ENCODE measurements around the gene ENTPD8.
"Not testable (repeated sequence)": the region's sequence is repeated elsewhere in the genome, so short reads cannot be mapped to it uniquely, and the experiment has no call there.

The ENTPD8 gene

DNA sequence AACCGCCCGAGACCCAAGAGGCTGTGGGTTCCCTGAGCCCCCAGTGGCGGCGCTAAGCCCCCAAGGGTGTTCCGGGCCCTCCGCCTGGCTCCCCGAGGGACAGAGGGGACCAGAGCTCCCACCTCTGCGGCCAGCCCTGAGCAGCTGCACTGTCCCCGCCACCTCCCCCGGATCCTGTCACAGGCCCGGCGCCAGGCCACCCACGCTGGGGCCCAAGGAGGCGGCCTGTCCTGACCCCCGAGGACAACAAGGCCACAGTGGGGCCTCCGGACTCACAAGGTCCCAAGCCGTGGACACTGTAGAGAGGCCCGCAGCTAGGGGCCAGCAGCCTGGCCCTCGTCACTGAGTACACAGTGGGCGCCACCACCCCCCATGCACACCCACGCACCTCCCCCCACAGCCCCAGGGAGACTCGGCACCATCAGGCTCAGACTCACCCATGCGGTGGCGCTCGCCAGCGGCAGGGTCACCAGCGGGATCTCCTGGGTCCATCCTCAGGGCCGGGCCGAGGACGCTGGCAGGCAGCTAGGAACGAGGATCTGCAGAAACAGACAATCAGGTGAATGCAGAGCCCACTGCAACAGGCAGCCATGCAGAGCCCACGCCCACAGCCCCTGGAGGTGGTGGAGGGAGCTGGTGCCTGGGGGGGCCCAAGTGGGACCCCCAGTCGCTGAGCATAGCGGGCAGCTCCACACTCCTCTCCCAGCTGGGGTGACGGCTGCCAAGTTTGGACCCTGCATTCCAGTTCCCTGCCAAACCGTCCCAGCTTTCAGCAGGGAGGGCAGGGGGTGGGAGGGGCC lies 46.1 kb downstream of the ENTPD8 start:
- DNase-seq (ENCODE audit: low read depth, low spot score), result no peak

DNA sequence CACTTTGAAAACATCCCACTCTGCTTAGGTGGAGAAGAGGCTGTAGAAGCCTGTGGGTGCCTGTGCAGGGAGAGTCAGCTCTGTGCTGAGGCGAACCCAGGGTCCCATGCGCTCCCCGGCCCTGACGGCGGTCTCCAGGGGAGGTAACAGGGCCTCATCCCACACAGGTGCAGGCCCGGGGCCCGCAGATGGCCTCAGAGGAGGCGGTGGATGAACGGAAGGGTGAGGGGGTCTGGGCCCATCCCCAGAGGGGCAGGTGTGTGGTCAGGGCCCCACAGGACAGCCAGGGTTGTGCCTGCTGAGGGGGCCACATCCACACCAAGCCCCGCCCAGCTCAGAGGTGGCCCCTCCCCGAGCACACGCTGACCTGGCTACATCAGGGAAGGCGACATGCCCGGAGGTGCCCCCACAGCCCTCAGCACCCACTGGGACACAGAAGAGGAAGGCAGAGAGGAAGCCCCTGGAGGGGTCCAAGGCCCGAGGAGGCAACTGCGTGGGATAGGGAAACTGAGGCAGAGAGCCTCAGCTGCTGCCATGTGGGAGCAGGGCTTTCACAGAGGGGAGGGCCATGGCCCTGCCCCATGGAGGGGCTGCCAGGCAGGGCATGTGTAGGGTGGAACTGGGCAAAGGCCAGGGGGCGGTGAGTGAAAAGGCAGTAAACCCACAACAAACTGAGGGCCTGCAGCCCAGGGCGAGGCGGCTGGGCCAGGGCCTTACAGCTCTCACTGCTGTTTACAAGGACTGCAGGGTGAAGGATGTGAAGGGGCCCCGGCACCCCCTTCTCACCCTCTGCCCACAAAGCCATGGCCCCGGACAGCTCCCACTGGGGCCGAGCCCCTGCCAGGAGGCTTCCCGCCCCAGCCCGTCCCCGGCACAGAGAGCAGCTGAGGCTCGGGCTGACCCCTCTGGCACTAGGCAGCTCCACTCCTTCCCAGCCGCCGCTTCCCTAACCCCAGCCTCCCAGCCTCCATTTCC lies 47.7 kb downstream of the ENTPD8 start:
- DNase-seq (ENCODE audit: low read depth, low spot score), result no peak

DNA sequence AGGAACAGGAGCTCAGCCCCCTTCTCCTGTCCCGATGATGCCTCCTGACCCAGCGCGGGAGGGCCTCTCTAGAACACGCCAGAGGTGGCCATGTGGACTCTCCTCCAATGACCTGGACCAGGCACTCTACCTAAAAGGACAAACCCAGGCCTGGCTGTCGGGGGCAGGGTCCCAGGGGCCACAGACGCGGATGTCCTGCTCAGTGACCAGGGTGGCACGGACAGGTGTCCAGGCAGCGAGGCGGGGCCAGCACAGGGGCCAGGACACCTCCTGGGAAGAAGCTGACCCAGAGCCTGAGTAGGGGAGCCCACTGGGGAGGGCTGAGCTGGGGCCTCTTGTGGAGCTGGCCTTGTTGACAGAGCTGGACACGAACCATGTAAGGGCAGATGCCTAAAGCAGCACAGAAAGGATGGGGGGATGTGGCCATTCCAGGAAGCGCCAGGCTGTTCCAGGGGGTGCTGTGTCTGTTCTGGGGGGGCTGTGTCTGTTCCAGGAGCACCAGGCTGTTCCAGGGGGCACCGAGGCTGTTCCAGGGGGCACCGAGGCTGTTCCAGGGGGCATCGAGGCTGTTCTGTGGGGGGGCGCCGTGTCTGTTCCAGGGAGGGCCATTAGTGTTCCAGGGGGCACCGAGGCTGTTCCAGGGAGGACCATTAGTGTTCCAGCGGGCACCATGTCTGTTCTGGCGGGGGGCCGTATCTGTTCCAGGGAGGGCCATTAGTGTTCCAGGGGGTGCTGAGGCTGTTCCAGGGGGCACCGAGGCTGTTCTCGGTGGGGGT lies 48.7 kb downstream of the ENTPD8 start:
- DNase-seq (ENCODE audit: low read depth, low spot score), result no peak

GRCh38 chr9:137391411-137391754 lies 49.8 kb downstream of the ENTPD8 start:
- no peak for DNase-seq (ENCODE audit: low read depth, low spot score)

DNA sequence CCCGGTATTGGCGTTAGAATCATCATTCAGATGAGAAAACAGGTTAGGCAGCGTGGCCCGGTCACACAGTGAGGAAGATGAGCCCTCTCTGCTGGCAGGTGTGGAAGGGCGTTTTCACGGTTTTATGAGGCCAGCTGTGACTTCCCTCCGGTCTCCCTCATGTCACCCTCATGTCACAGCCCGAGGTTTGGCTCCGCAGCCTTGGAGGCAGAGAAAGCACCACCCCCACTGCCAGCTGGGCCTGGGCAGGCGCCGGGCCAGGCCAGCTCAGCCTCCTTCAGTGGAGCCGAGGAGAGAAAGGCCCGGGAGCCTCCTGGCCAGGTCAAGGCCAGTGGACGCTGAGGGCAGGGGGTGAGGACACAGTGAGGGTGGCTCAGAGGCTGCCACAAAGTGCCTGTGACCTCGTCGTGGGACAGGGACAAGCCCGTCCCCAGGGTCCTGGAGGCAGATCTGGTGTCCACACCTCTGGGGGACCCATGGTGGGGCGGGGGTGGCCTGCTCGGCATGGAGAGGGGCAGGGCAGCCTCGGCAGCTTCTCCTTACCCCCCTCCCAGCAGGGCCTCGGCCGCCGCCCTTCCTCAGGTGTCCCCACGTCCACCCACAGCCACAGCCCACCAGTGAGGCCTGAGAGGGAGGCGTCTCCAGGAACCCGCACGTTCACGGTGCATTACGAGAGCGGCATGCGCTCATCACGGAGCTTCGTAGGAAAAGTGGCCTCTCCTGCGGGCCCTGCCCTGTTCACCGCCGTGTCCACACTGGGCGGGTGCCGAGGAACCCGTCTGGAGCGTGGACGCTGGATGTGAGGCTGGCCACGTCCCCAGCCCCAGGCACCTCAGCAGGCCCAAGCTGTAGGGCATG lies 50.4 kb downstream of the ENTPD8 start:
- DNase-seq (ENCODE audit: low read depth, low spot score), result no peak

- no peak for DNase-seq (ENCODE audit: low read depth, low spot score)
Measured at GRCh38 chr9:137389428-137389746, 51.8 kb downstream of the ENTPD8 start.

GRCh38 chr9:137388589-137389427 lies 52.3 kb downstream of the ENTPD8 start:
- DNase-seq (ENCODE audit: low read depth, low spot score), result no peak

GRCh38 chr9:137387891-137388560 lies 53.1 kb downstream of the ENTPD8 start:
- DNase-seq (ENCODE audit: low read depth, low spot score), result no peak

DNA sequence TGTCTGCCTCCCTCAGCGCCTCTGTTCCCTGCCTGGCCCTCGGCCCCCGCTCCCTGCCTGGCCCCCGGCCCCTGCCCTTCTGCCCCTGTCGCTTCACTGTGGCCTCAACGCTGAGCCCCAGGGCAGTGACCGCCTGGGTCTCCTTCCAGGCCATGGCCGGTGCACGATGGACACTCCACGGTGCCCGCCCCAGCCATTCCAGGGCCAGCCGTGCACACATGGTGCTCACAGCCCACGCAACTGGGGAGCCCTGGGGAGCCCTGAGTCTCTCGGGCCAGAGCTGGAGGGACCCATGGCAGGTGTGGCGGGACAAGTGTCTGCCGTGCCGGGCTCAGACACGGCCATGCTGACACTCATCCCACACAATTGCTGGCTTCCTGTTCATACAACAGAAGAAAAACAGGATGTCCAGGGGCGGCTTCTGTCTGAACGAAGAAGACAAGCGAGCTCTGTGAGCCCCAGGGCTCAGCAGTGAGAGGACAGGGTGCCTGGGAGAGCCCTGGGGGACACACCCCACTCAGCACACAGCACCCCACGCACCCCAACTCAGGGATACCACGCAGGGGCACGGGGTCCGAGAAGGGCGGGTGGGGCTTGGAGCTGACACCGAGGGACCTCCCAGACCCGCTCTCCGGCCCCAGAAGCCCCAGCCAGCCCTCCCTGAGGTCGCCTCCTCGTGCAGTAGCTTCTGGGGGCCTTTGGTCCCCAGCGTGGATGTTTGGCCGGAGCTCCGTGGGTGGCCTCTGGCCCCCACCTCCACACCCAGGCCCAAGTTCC lies 53.9 kb downstream of the ENTPD8 start:
- DNase-seq (ENCODE audit: low read depth, low spot score), result no peak

- not testable (repeated sequence) for DNase-seq (ENCODE audit: low read depth, low spot score)
Measured at GRCh38 chr9:137386507-137387113, 54.5 kb downstream of the ENTPD8 start.

GRCh38 chr9:137385061-137385655 lies 56.0 kb downstream of the ENTPD8 start:
- no peak for DNase-seq (ENCODE audit: low read depth, low spot score)

Data from iPS DF 19.7 (cell line).